SK-N-MC (cell line): ENCODE measurements around the gene QKI.

Experiments used
- DNase-seq: peaks from one replicate; pipeline ENCODE4 v3.0.0-alpha.2; 2011; ENCODE audit warnings: low read depth, low spot score
- H3K27ac ChIP-seq: fragments of 200-600 bp; sonication (generic); 2 replicates; pipeline ENCODE4 v1.5.1; 2016; ENCODE audit warnings: mixed run types
- H3K36me3 ChIP-seq: fragments of 200-600 bp; sonication (generic); 2 replicates; pipeline ENCODE4 v1.6.1; 2017; ENCODE audit warnings: antibody characterized with exemption, low read length, mixed read lengths; ENCODE audit not compliant: insufficient read depth
- H3K4me3 ChIP-seq: fragments of 200-600 bp; sonication (generic); 2 replicates; pipeline ENCODE4 v1.5.1; 2016
- H3K9ac ChIP-seq: fragments of 200-600 bp; sonication (generic); 2 replicates; pipeline ENCODE4 v1.8.0; 2017; ENCODE audit warnings: mixed run types, mixed read lengths; ENCODE audit not compliant: insufficient read length
- H3K9me3 ChIP-seq: fragments of 200-600 bp; sonication (generic); 2 replicates; pipeline ENCODE4 v1.6.1; 2017; ENCODE audit warnings: low read depth, mild to moderate bottlenecking, antibody characterized with exemption, low read length, moderate library complexity, mixed read lengths
- EZH2 ChIP-seq: fragments of 200-600 bp; sonication (generic); IDR thresholded peaks from one replicate; pipeline ENCODE4 v1.6.1; 2017; ENCODE audit warnings: antibody characterized with exemption
- FOXP2 ChIP-seq: optimal IDR thresholded peaks from 2 replicates; pipeline ENCODE3; 2011; ENCODE audit warnings: mild to moderate bottlenecking, moderate library complexity; ENCODE audit not compliant: insufficient read depth; ENCODE audit errors: extremely low read length, control extremely low read depth
- POLR2AphosphoS5 ChIP-seq: IDR thresholded peaks from 2 replicates; pipeline ENCODE4 v1.6.1; 2012; ENCODE audit warnings: mild to moderate bottlenecking, low read depth, low read length, borderline replicate concordance

QKI gene

GRCh38 chr6:163625265-163625664 is 210.7 kb downstream of the QKI start:
- Histone ChIP-seq H3K36me3 (no peaks in the 10 kb centered on the region), H3K27ac (no peak overlapping the region), H3K9me3 (no peaks in the 10 kb centered on the region), H3K9ac (no peak overlapping the region), H3K4me3 (no peak overlapping the region)
- TF ChIP-seq EZH2 (no peak), POLR2AphosphoS5 (no peak), FOXP2 (no peak)
- no peak for DNase-seq

- Histone ChIP-seq H3K4me3 (no peak overlapping the region), H3K9ac (no peak overlapping the region), H3K27ac (no peak overlapping the region), H3K9me3 (no peaks in the 10 kb centered on the region), H3K36me3 (no peaks in the 10 kb centered on the region)
- TF ChIP-seq POLR2AphosphoS5 (no peak), EZH2 (no peak), FOXP2 (no peak)
- DNase-seq, result no peak
These were observed 211.8 kb downstream of the QKI start for GRCh38 chr6:163626073-163626867.

GRCh38 chr6:163627274-163628062 is 212.9 kb downstream of the QKI start:
- Histone ChIP-seq H3K27ac (no peak overlapping the region), H3K9me3 (no peaks in the 10 kb centered on the region), H3K4me3 (no peak overlapping the region), H3K36me3 (no peaks in the 10 kb centered on the region), H3K9ac (no peak overlapping the region)
- TF ChIP-seq POLR2AphosphoS5, result no peak
- TF ChIP-seq FOXP2, result no peak
- no peak for TF ChIP-seq EZH2
- no peak for DNase-seq
